ENCODE results near the gene ACAP1.

Gene ACAP1

GRCh38 chr17:7392696-7393612 lies 56.6 kb downstream of the ACAP1 start:
- no peak for DNase-seq

- DNase-seq, result no peak
Observed at GRCh38 chr17:7393613-7394451, 57.5 kb downstream of the ACAP1 start.

GRCh38 chr17:7394452-7395191 lies 58.3 kb downstream of the ACAP1 start, which contains the start of gene PLSCR3:
TSS of gene PLSCR3 (minus strand) at chr17:7394525. CDS start at chr17:7394110, 415 bp downstream.
- peak; percentile 47 for DNase-seq

- DNase-seq, result no peak
Observed at GRCh38 chr17:7396147-7396546, 59.8 kb downstream of the ACAP1 start.

GRCh38 chr17:7398612-7399011 lies 62.3 kb downstream of the ACAP1 start:
- no peak for DNase-seq

Measured in NK-92 treated with Interleukin-12 subunit alpha and Interleukin-12 subunit beta, amount 100 ng/mL, for 24 hours (cell line).